ENCODE data around the gene CCDC187.

The CCDC187 gene

DNA sequence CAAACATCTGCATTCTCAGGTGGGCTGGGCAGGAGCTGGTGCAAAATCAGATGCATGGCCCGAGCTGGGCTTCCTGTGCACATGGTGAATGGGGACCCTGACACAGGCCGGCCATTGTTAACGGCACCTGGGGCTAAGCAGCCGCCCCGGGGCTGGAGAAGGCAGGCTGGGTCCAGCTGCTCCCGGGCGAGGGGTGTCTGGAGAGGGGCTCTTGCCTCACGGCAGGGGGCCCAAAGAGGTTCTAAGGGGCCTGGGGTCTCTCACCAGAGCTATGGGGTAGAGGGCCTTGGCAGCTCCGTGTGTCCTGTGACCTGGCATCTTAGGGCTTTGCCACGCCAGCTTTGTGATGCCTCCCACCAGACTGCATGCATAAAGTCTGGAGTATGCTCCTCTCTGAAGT, 53.2 kb downstream of the CCDC187 start:
- no peak for DNase-seq (ENCODE audit: low read depth)
- TF ChIP-seq, protein P1, sequence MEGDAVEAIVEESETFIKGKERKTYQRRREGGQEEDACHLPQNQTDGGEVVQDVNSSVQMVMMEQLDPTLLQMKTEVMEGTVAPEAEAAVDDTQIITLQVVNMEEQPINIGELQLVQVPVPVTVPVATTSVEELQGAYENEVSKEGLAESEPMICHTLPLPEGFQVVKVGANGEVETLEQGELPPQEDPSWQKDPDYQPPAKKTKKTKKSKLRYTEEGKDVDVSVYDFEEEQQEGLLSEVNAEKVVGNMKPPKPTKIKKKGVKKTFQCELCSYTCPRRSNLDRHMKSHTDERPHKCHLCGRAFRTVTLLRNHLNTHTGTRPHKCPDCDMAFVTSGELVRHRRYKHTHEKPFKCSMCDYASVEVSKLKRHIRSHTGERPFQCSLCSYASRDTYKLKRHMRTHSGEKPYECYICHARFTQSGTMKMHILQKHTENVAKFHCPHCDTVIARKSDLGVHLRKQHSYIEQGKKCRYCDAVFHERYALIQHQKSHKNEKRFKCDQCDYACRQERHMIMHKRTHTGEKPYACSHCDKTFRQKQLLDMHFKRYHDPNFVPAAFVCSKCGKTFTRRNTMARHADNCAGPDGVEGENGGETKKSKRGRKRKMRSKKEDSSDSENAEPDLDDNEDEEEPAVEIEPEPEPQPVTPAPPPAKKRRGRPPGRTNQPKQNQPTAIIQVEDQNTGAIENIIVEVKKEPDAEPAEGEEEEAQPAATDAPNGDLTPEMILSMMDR (IDR thresholded peaks at IDR 0.05; ENCODE audit: insufficient read depth, low read depth, low read length, missing control alignments), result no peak
- H3K4me3 ChIP-seq (ENCODE audit: low read depth, low read length), result no peak overlapping the region

DNA sequence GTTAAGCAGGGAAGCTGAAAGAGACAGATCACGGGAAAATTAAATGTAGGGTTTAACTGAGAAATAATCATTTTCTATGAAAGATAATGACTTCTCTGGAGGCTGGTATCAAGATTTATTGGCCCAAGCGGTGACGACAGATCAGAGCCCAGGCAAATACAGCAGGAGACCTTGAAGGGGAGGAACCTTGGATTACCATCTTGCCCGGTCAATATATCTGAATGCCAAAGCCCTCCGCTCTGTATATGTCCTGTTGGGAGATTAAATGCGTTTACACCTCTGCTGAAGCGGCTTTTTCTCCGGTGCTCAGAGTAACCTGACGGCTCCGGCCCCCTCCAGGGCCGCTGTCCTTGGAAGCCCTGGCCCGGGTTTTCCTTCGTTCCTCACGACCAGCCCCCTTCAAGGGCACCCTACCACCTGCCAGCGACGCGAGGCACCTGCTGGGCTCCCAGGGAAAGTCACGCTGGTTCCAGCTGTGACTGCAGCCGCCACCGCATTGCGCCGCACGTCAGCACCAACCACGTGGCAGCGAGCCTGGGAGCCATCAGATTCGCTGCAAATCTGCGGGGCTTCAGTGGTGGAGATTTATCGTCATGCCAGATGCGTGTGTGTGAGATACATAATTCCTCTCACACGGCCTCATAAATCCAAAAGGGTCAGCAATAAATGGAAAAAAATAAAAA, 53.9 kb downstream of the CCDC187 start:
- TF ChIP-seq, protein P1 (IDR thresholded peaks at IDR 0.05; ENCODE audit: insufficient read depth, low read depth, low read length, missing control alignments), result no peak
- DNase-seq (ENCODE audit: low read depth), result no peak
- H3K4me3 ChIP-seq (ENCODE audit: low read depth, low read length), result no peak overlapping the region

DNA sequence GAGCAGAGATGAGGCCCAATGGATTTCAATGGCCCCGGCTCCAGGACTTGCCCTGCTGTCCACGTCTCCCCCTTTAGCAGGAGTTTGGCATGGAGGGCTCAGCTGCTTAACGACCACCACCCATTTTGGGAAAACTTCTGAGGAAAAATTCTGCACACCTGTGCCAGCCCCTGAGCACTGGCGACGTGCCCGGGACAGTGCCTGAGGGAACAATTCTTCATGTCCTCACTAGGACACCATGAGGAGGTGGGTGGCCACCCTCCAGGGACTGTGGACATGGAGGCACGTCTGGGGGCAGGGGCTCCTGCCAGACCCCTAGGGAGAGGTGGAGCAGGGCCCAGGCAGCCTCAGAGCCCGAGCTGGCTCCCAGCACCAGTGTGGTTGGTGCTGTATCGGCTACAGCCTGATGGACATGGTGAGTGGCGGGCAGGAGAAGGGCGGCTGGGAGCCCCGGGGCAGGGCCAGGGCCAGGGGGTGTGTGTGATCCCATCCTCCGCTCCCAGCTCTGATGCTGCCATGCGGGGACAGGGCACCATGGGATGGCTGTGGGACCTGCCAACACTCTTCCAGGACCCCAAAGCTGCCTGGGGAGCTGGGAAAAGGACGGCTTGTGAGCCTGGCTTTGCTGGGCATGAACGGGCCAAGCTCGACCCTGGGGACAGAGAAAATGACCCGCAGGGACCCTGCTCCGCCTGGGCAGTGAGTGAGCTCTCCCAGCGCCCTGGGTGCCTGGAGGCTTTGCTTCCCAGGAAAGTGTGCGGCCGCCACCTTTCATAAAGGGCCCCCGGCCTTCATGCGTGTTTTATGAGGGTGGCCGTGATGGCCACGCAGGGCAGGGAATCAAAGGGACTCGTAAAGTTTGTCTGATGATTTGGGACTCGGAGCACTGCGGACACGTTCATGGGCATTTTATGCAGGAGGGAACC, 54.7 kb downstream of the CCDC187 start:
- TF ChIP-seq, protein P1 (IDR thresholded peaks at IDR 0.05; ENCODE audit: insufficient read depth, low read depth, low read length, missing control alignments), result no peak
- DNase-seq (ENCODE audit: low read depth), result no peak
- H3K4me3 ChIP-seq (ENCODE audit: low read depth, low read length), result no peak overlapping the region

DNA sequence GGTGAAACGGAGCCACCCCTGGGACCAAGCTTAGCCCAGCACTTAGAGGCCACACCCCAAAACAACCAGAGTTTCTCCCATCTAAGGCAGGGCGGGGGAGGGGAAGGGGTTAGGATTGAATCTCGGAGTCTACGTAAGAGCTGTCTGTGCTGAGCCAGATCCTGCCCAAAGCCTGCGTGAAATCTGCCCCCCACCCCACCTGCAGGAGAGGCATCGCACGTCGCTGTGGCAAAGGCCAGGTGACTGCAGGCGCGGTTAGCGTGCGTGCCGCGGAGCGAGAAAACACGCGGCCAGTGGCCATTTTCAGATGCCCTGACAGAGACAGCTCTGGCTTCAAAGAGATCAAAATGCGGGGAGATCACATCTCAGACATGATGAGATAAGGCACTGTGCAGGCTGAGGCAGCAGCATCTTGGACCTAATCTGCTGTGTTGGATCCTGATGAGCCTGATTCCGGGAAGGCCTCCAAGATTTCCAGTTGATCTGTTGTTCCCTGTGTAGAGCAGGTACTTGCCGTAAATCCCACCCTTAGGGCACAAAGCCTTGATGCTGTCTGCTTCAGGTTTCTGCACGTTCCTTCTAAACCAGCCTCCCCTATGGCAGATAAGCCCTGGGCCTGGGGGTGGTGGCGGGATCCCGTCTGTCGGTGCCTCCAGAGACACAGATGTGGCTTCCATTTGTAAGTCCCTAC, 55.8 kb downstream of the CCDC187 start:
- TF ChIP-seq, protein P1 (IDR thresholded peaks at IDR 0.05; ENCODE audit: insufficient read depth, low read depth, low read length, missing control alignments), result no peak
- H3K4me3 ChIP-seq (ENCODE audit: low read depth, low read length), result no peak overlapping the region
- no peak for DNase-seq (ENCODE audit: low read depth)

DNA sequence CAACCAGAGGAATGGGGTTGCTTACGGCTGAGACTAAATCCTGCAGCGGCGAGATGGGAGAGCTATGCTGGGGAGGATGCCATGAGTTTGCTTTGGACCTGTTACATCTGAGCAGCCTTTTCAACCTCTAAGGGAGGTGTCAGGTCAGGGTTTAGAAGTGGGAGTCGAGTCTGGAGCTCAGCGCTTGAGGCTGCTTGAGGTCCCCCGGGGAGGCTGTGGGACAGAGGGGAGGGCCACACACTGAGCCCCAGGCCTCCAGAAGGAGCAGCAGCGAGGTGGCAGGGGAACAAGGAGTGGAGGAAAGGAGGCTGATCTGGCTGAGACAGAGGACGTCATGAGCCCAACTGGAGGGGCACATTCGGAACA, 56.4 kb downstream of the CCDC187 start:
- TF ChIP-seq, protein P1 (IDR thresholded peaks at IDR 0.05; ENCODE audit: insufficient read depth, low read depth, low read length, missing control alignments), result no peak
- H3K4me3 ChIP-seq (ENCODE audit: low read depth, low read length), result no peak overlapping the region
- DNase-seq (ENCODE audit: low read depth), result no peak

DNA sequence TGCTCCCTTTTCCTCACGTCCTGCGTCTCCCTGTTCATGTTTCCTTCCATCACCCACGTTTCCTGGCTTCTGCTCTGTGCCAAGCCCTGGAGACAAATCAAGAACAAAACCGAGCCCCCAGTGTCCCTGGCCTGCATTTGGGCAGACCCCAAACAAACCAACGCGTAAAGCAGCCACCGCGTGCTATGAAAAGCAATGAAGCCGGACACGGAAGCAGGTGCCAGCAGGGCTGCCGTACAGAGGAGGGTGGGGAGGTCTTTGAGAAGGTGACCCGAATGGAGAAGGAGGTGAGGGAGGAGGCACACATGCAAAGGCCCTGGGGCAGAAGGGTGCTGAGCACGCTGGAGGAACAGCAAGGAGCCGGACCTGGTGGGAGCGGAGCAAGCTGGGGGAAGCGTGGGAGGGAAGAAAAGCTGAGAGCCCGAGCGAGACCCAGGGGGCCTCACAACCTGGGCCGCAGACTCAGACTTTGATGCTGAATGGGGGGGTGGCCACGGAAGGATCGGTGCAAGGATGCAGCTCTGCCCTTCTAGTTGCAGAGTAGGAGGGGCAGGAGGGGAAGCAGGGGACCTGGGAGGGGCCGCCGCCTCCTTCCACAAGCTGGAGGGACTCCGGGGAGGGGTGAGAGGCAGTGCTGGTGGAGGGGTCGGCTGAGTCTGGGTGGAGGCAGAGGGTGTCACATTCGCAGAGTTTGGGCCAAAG, 56.9 kb downstream of the CCDC187 start:
- TF ChIP-seq, protein P1 (IDR thresholded peaks at IDR 0.05; ENCODE audit: insufficient read depth, low read depth, low read length, missing control alignments), result no peak
- no peak for DNase-seq (ENCODE audit: low read depth)

More for the DNA sequence above, 56.9 kb downstream of the CCDC187 start:
- no peak overlapping the region for H3K4me3 ChIP-seq (ENCODE audit: low read depth, low read length)
